ENCODE results near the gene DES. TPM values are rescaled to one million over a fixed set of nuclear protein-coding genes. Genes with fewer than 3 reads are reported as not detected.

The DES gene
- 0.21 TPM for polyA plus RNA-seq (2013)

- ChIA-PET POLR2A (no interaction called here), CTCF (interaction anchor here (1.2 to 2.3 kb wide), 3 partner anchors 13 to 77 kb away, joined by 3 to 7 read pairs (median 3); no protein-coding TSS in a partner anchor)
- whole genome bisulfite sequencing (ENCODE audit: insufficient coverage) = 12% methylated on average over 93 of the region's 98 CpGs
- Histone ChIP-seq H3K9me3 (ENCODE audit: control extremely low read depth in 1 of 5, control insufficient read depth in 4 of 5, insufficient read depth in 2 of 5, low read depth in 1 of 5, low read length in 4 of 5) (no peaks in the 10 kb centered on the region), H3K36me3 (ENCODE audit: control insufficient read depth in 4 of 4, insufficient read depth in 4 of 4, low read length in 3 of 4) (no peaks in the 10 kb centered on the region), H3K27me3 (replicated peaks in 2 of 5; ENCODE audit: control insufficient read depth in 4 of 5, insufficient read depth in 5 of 5, low read length in 4 of 5) (peaks cover 0 to 63% (median 28%) of the 10 kb centered on the region in 5 experiments), H3K27ac (ENCODE audit: insufficient read depth in 1 of 2, low read depth in 1 of 2, low read length in 2 of 2, poor library complexity in 1 of 2, severe bottlenecking in 2 of 2) (no peak within 1 kb of the TSS), H3K4me1 (ENCODE audit: control extremely low read depth in 1 of 4, control insufficient read depth in 4 of 4, insufficient read depth in 4 of 4, low read length in 3 of 4) (peaks cover 0 to 9% (median 4%) of the 10 kb centered on the region in 4 experiments), H3K4me3 (ENCODE audit: control insufficient read depth in 1 of 7, extremely low read depth in 1 of 7, insufficient read depth in 4 of 7, low read depth in 2 of 7, low read length in 6 of 7) (peak within 1 kb of the TSS in 3 of 7 experiments; percentile 19 to 48 (median 23))
- peak in 1 of 3 donors; percentile 21 for DNase-seq
Measured at GRCh38 chr2:219418155-219419011, at the start of gene DES. Gene DES, plus strand, starts transcription at chr2:219418377. Its CDS starts 86 bp downstream, at chr2:219418463.

GRCh38 chr2:219368690-219369191 is 49.4 kb upstream of the DES start:
- WGBS (ENCODE audit: insufficient coverage) = 100% methylated on average over 1 of the region's 3 CpGs
- DNase-seq = no peak
- H3K4me1 ChIP-seq (ENCODE audit: control extremely low read depth in 1 of 4, control insufficient read depth in 4 of 4, insufficient read depth in 4 of 4, low read length in 3 of 4) = no peaks in the 10 kb centered on the region

GRCh38 chr2:219369447-219369861 is 48.7 kb upstream of the DES start:
- H3K36me3 ChIP-seq (ENCODE audit: control insufficient read depth in 4 of 4, insufficient read depth in 4 of 4, low read length in 3 of 4) = peaks cover 3 to 12% (median 8%) of the 10 kb centered on the region in 4 experiments
- DNase-seq = no peak
- no peaks in the 10 kb centered on the region for H3K27me3 ChIP-seq (replicated peaks in 2 of 5; ENCODE audit: control insufficient read depth in 4 of 5, insufficient read depth in 5 of 5, low read length in 4 of 5)
- ChIA-PET POLR2A (no interaction called here), CTCF (interaction anchor here (0.6 kb wide), 1 partner anchor 364 kb away, joined by 3 read pairs; no protein-coding TSS in a partner anchor)
- H3K4me1 ChIP-seq (ENCODE audit: control extremely low read depth in 1 of 4, control insufficient read depth in 4 of 4, insufficient read depth in 4 of 4, low read length in 3 of 4) = no peaks in the 10 kb centered on the region
- H3K4me3 ChIP-seq (ENCODE audit: control insufficient read depth in 1 of 7, extremely low read depth in 1 of 7, insufficient read depth in 4 of 7, low read depth in 2 of 7, low read length in 6 of 7) = no peak overlapping the region
- H3K9me3 ChIP-seq (ENCODE audit: control extremely low read depth in 1 of 5, control insufficient read depth in 4 of 5, insufficient read depth in 2 of 5, low read depth in 1 of 5, low read length in 4 of 5) = no peaks in the 10 kb centered on the region
- WGBS (ENCODE audit: insufficient coverage) = 0% methylated on average over 1 of the region's 2 CpGs
- H3K27ac ChIP-seq (ENCODE audit: insufficient read depth in 1 of 2, low read depth in 1 of 2, low read length in 2 of 2, poor library complexity in 1 of 2, severe bottlenecking in 2 of 2) = no peak overlapping the region

More at GRCh38 chr2:219368690-219369191, 49.4 kb upstream of the DES start:
- ChIA-PET POLR2A (no interaction called here), CTCF (interaction anchor here (0.8 to 1.2 kb wide), 2 partner anchors 15 to 21 kb away, joined by 3 read pairs; no protein-coding TSS in a partner anchor)
- H3K27me3 ChIP-seq (replicated peaks in 2 of 5; ENCODE audit: control insufficient read depth in 4 of 5, insufficient read depth in 5 of 5, low read length in 4 of 5) = no peaks in the 10 kb centered on the region
- no peaks in the 10 kb centered on the region for H3K9me3 ChIP-seq (ENCODE audit: control extremely low read depth in 1 of 5, control insufficient read depth in 4 of 5, insufficient read depth in 2 of 5, low read depth in 1 of 5, low read length in 4 of 5)
- H3K36me3 ChIP-seq (ENCODE audit: control insufficient read depth in 4 of 4, insufficient read depth in 4 of 4, low read length in 3 of 4) = peaks cover under 1 to 7% (median 2%) of the 10 kb centered on the region in 4 experiments
- no peak overlapping the region for H3K4me3 ChIP-seq (ENCODE audit: control insufficient read depth in 1 of 7, extremely low read depth in 1 of 7, insufficient read depth in 4 of 7, low read depth in 2 of 7, low read length in 6 of 7)
- H3K27ac ChIP-seq (ENCODE audit: insufficient read depth in 1 of 2, low read depth in 1 of 2, low read length in 2 of 2, poor library complexity in 1 of 2, severe bottlenecking in 2 of 2) = no peak overlapping the region

- H3K36me3 ChIP-seq (ENCODE audit: control insufficient read depth in 4 of 4, insufficient read depth in 4 of 4, low read length in 3 of 4) = peaks cover 20 to 58% (median 47%) of the 10 kb centered on the region in 4 experiments
- CTCF ChIA-PET = no interaction called here
- 93% methylated on average over 6 of the region's 13 CpGs for WGBS (ENCODE audit: insufficient coverage)
Measured at GRCh38 chr2:219378163-219378851, 39.9 kb upstream of the DES start.

GRCh38 chr2:219380926-219381325 is 37.3 kb upstream of the DES start:
- H3K27me3 ChIP-seq (replicated peaks in 2 of 5; ENCODE audit: control insufficient read depth in 4 of 5, insufficient read depth in 5 of 5, low read length in 4 of 5) = no peaks in the 10 kb centered on the region
- H3K36me3 ChIP-seq (ENCODE audit: control insufficient read depth in 4 of 4, insufficient read depth in 4 of 4, low read length in 3 of 4) = peaks cover 7 to 66% (median 55%) of the 10 kb centered on the region in 4 experiments
- peaks cover 0 to under 1% (median 0%) of the 10 kb centered on the region in 4 experiments for H3K4me1 ChIP-seq (ENCODE audit: control extremely low read depth in 1 of 4, control insufficient read depth in 4 of 4, insufficient read depth in 4 of 4, low read length in 3 of 4)
- no peaks in the 10 kb centered on the region for H3K9me3 ChIP-seq (ENCODE audit: control extremely low read depth in 1 of 5, control insufficient read depth in 4 of 5, insufficient read depth in 2 of 5, low read depth in 1 of 5, low read length in 4 of 5)
- no peak overlapping the region for H3K4me3 ChIP-seq (ENCODE audit: control insufficient read depth in 1 of 7, extremely low read depth in 1 of 7, insufficient read depth in 4 of 7, low read depth in 2 of 7, low read length in 6 of 7)
- ChIA-PET CTCF (no interaction called here), POLR2A (no interaction called here)
- no peak overlapping the region for H3K27ac ChIP-seq (ENCODE audit: insufficient read depth in 1 of 2, low read depth in 1 of 2, low read length in 2 of 2, poor library complexity in 1 of 2, severe bottlenecking in 2 of 2)
- no peak for DNase-seq

More at GRCh38 chr2:219378163-219378851, 39.9 kb upstream of the DES start:
- no peak overlapping the region for H3K27ac ChIP-seq (ENCODE audit: insufficient read depth in 1 of 2, low read depth in 1 of 2, low read length in 2 of 2, poor library complexity in 1 of 2, severe bottlenecking in 2 of 2)
- DNase-seq = no peak
- H3K4me1 ChIP-seq (ENCODE audit: control extremely low read depth in 1 of 4, control insufficient read depth in 4 of 4, insufficient read depth in 4 of 4, low read length in 3 of 4) = no peaks in the 10 kb centered on the region
- H3K27me3 ChIP-seq (replicated peaks in 2 of 5; ENCODE audit: control insufficient read depth in 4 of 5, insufficient read depth in 5 of 5, low read length in 4 of 5) = no peaks in the 10 kb centered on the region
- H3K4me3 ChIP-seq (ENCODE audit: control insufficient read depth in 1 of 7, extremely low read depth in 1 of 7, insufficient read depth in 4 of 7, low read depth in 2 of 7, low read length in 6 of 7) = no peak overlapping the region
- H3K9me3 ChIP-seq (ENCODE audit: control extremely low read depth in 1 of 5, control insufficient read depth in 4 of 5, insufficient read depth in 2 of 5, low read depth in 1 of 5, low read length in 4 of 5) = no peaks in the 10 kb centered on the region
- POLR2A ChIA-PET = no interaction called here

GRCh38 chr2:219381448-219381847 is 36.7 kb upstream of the DES start:
- H3K4me3 ChIP-seq (ENCODE audit: control insufficient read depth in 1 of 7, extremely low read depth in 1 of 7, insufficient read depth in 4 of 7, low read depth in 2 of 7, low read length in 6 of 7) = no peak overlapping the region
- ChIA-PET CTCF (interaction anchor here (1.0 kb wide), 1 partner anchor 324 kb away, joined by 3 read pairs; no protein-coding TSS in a partner anchor), POLR2A (no interaction called here)
- H3K36me3 ChIP-seq (ENCODE audit: control insufficient read depth in 4 of 4, insufficient read depth in 4 of 4, low read length in 3 of 4) = peaks cover 6 to 70% (median 57%) of the 10 kb centered on the region in 4 experiments
- no peaks in the 10 kb centered on the region for H3K9me3 ChIP-seq (ENCODE audit: control extremely low read depth in 1 of 5, control insufficient read depth in 4 of 5, insufficient read depth in 2 of 5, low read depth in 1 of 5, low read length in 4 of 5)
- H3K27me3 ChIP-seq (replicated peaks in 2 of 5; ENCODE audit: control insufficient read depth in 4 of 5, insufficient read depth in 5 of 5, low read length in 4 of 5) = no peaks in the 10 kb centered on the region
- H3K4me1 ChIP-seq (ENCODE audit: control extremely low read depth in 1 of 4, control insufficient read depth in 4 of 4, insufficient read depth in 4 of 4, low read length in 3 of 4) = peaks cover 0 to 5% (median 4%) of the 10 kb centered on the region in 4 experiments
- no peak overlapping the region for H3K27ac ChIP-seq (ENCODE audit: insufficient read depth in 1 of 2, low read depth in 1 of 2, low read length in 2 of 2, poor library complexity in 1 of 2, severe bottlenecking in 2 of 2)
- no peak for DNase-seq
- WGBS (ENCODE audit: insufficient coverage) = 100% methylated on average over 8 of the region's 9 CpGs
